22Rv1 (cell line): Measurements from ENCODE around the gene NRXN3.

Source experiments
- CTCF ChIP-seq: fragments of 450-650 bp; IDR thresholded peaks from 2 replicates; pipeline ENCODE4 v1.5.1; 2017; ENCODE audit warnings: mild to moderate bottlenecking
- ZFX ChIP-seq: fragments of 450-650 bp; IDR thresholded peaks from 2 replicates; pipeline ENCODE4 v1.6.1; 2017; ENCODE audit warnings: antibody characterized with exemption, borderline replicate concordance

GRCh38 chr14:78576437-78577166 is 406.4 kb downstream of the NRXN3 start:
- TF ChIP-seq CTCF (no peak), ZFX (no peak)
